ENCODE results near the gene ARHGAP44.
"Not testable (repeated sequence)": the region's sequence is repeated elsewhere in the genome, so short reads cannot be mapped to it uniquely, and the experiment has no call there.

The ARHGAP44 gene

GRCh38 chr17:12821376-12821940 is 32.2 kb downstream of the ARHGAP44 start:
- no peak for DNase-seq (ENCODE audit: low spot score)

- DNase-seq (ENCODE audit: low spot score): no peak
Observed at GRCh38 chr17:12826431-12826830, 37.1 kb downstream of the ARHGAP44 start.

GRCh38 chr17:12830777-12831247 is 41.5 kb downstream of the ARHGAP44 start:
- no peak for DNase-seq (ENCODE audit: low spot score)

- no peak for DNase-seq (ENCODE audit: low spot score)
Observed at GRCh38 chr17:12831839-12832238, 42.5 kb downstream of the ARHGAP44 start.

GRCh38 chr17:12839042-12839441 is 49.7 kb downstream of the ARHGAP44 start:
- no peak for DNase-seq (ENCODE audit: low spot score)

GRCh38 chr17:12842936-12843335 is 53.6 kb downstream of the ARHGAP44 start:
- no peak for DNase-seq (ENCODE audit: low spot score)

GRCh38 chr17:12850996-12851395 is 61.7 kb downstream of the ARHGAP44 start:
- DNase-seq (ENCODE audit: low spot score): no peak

GRCh38 chr17:12851901-12852435 is 62.7 kb downstream of the ARHGAP44 start:
- DNase-seq (ENCODE audit: low spot score): no peak

GRCh38 chr17:12853921-12854320 is 64.6 kb downstream of the ARHGAP44 start:
- peak; percentile 18 for DNase-seq (ENCODE audit: low spot score)

- DNase-seq (ENCODE audit: low spot score): no peak
Observed at GRCh38 chr17:12856416-12856815, 67.1 kb downstream of the ARHGAP44 start.

- no peak for DNase-seq (ENCODE audit: low spot score)
Observed at GRCh38 chr17:12857592-12857991, 68.3 kb downstream of the ARHGAP44 start.

GRCh38 chr17:12859520-12859919 is 70.2 kb downstream of the ARHGAP44 start:
- DNase-seq (ENCODE audit: low spot score): no peak

- no peak for DNase-seq (ENCODE audit: low spot score)
Observed at GRCh38 chr17:12865769-12866168, 76.5 kb downstream of the ARHGAP44 start.

GRCh38 chr17:12866244-12866643 is 76.9 kb downstream of the ARHGAP44 start:
- DNase-seq (ENCODE audit: low spot score): no peak

GRCh38 chr17:12867726-12868125 is 78.4 kb downstream of the ARHGAP44 start:
- no peak for DNase-seq (ENCODE audit: low spot score)

GRCh38 chr17:12873415-12874125 is 84.3 kb downstream of the ARHGAP44 start:
- DNase-seq (ENCODE audit: low spot score): not testable (repeated sequence)

- no peak for DNase-seq (ENCODE audit: low spot score)
Observed at GRCh38 chr17:12877953-12878669, 88.8 kb downstream of the ARHGAP44 start.

GRCh38 chr17:12879096-12879495 is 89.8 kb downstream of the ARHGAP44 start:
- DNase-seq (ENCODE audit: low spot score): not testable (repeated sequence)

GRCh38 chr17:12883472-12883871 is 94.2 kb downstream of the ARHGAP44 start:
- no peak for DNase-seq (ENCODE audit: low spot score)

GRCh38 chr17:12887088-12887487 is 97.8 kb downstream of the ARHGAP44 start:
- no peak for DNase-seq (ENCODE audit: low spot score)

- DNase-seq (ENCODE audit: low spot score): no peak
Observed at GRCh38 chr17:12896180-12896785, 107.0 kb downstream of the ARHGAP44 start.

GRCh38 chr17:12898110-12898509 is 108.8 kb downstream of the ARHGAP44 start:
- no peak for DNase-seq (ENCODE audit: low spot score)
